Stimulated activated CD4-positive, alpha-beta T cell treated with anti-CD3 and anti-CD28 coated beads, Interleukin-2, amount 100 ng/mL, for 4 hours (primary cell): ENCODE measurements around the gene EID2.
A peak's percentile ranks its signal among the peaks of the same experiment; 100 is the strongest.

Source experiments
- DNase-seq: peaks from one replicate; pipeline ENCODE4 v3.0.0-alpha.2; 2020; ENCODE audit warnings: low read depth

EID2 gene

GRCh38 chr19:39533791-39534190, 6.2 kb downstream of the EID2 start:
- no peak for DNase-seq

DNA sequence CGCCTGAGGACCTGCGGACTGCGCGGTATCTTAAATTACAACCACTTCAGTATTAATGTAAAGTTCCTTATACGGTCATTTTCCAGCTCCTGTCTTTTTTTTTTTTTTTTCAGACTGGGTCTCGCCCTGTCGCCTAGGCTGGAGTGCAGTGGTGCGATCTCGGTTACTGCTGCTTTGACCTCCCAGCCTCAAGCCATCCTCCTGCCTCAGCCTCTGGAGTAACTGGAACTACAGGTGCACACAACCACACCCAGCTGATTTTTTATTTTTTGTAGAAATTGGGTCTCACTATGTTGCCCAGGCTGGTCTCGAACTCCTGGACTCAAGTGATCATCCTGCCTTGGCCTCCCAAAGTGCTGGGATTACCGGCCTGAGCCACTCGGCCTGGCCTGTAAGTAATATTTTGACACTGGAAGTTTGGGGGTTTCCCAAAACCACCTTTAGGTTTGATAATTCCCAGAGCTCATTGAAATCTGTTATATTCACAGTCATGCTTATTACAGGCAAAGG, 6.9 kb downstream of the EID2 start:
- no peak for DNase-seq

DNA sequence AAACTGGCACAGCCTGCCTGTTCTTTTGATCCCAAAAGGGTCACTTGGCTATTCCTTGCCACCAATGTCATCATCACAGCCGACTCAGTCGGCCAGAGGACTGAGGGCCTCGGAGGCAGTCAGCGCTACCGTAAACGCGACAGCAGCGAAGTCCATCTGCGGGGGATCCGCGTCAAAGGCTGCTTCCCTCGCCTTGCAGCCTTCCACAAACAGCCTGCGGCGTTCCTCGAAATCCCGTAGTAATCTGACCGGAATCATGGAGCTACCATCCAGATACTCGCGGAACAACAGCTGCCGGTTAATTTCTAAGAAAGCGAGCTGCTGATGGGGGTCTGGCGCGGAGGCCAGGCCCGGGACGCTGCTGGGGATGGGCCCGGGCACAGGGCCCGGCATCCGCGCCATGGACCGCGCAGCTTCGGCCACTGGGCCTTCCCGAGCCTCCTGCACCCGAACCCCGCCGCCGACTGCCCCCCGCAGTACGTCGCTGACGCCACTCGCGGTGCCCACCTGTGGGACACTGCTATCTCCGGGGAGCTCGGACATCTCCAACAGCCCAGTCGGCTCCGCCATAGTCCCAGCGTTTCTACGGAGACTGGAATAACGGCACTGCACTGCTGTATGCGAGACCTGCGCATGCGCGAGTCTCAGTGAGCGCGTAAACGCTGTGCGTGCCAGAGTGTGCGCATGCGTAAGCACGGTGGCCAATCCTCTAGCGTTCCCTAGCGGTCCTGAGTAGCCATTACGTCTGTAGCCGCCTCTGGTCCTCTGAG, 7.5 kb downstream of the EID2 start, which contains the start of gene EID2B:
EID2B (minus strand) TSS at position 620 of the 770 bp plus-strand sequence; CDS start at position 570, 50 bp downstream.
- peak; percentile 92 for DNase-seq

DNA sequence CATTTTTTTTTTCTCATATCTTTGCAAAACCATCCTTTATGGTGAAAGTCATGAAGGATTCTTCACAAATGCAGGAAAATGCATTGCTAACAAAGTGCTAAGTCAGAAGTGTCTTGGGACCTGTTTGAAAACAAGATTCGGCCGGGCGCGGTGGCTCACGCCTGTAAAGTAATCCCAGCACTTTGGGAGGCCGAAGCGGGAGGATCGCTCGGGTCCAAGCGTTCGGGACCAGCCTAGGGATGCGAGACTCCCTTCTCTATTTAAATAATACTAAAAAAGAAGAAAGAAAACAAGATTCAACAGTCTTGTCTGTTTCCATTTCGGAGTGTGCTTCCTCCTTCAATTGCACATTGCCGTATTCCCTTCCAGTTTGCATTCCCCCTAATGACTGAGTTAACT, 8.1 kb downstream of the EID2 start:
- no peak for DNase-seq

DNA sequence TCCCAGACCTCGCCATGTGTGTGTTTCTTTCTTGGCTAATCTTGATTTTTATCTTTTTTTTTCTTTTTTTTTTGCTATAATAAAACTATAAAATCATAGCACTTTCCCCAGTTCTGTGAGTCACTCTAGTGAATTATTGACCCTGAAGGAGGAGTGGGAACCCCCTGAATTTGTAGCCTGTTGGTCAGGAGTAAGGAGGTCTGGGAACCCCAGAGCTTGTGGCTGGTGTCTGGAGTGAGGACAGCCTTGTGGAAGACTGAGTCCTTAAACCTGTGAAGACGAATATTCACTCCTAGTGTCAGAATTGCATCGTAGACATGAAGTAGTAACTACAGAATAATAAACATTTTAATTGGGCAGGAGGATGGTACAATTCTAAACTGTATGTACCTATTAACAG, 14.8 kb downstream of the EID2 start:
- DNase-seq: no peak

- DNase-seq: no peak
These were observed 15.5 kb downstream of the EID2 start for GRCh38 chr19:39524495-39524894.

- no peak for DNase-seq
These were observed 19.1 kb downstream of the EID2 start for GRCh38 chr19:39520541-39521484.

DNA sequence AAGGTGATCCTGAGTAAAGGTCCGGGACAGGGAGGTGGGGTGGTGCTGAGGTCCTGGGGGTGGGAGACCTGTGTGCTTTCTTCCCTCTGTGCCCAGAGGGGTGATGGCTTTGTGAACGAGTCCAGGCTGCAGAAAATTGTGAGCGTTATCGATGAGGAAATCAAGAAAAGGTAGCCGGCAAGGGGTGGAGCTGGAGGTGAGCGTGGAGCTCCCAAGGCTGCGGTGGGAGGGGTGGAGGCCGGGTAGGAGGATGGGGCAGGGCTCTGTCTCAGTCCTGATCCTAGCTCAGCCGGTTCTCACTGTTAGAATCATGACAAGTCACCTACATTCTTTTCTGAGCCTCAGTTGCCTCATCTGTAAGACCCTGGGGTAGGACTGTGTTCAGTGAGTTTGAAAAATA, 21.0 kb downstream of the EID2 start:
- no peak for DNase-seq

GRCh38 chr19:39518458-39518857, 21.5 kb downstream of the EID2 start:
- no peak for DNase-seq

- DNase-seq: no peak
These were observed 22.5 kb downstream of the EID2 start for GRCh38 chr19:39517432-39517831.

DNA sequence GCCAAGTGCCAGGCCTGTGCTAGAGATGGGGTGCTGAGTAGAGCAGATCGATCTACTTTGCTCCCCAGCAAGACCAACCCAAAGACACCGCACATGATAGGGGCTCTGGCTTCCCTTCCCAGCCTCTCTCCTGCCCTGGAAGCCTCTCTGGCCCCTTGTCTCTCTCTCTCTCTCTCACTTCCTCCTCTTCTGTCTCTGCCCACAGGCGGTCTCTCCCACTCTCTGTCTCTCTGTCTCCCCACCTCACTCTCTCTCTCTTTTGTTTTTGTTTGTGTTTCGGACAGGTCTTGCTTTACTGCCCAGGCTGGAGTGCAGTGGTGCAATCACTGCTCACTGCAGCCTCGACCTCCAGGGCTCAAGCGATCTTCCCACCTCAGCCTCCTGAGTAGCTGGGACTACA, 23.7 kb downstream of the EID2 start:
- no peak for DNase-seq

GRCh38 chr19:39515551-39516191, 24.3 kb downstream of the EID2 start:
- DNase-seq: no peak

- DNase-seq: no peak
These were observed 25.0 kb downstream of the EID2 start, which contains the start of gene SELENOV for GRCh38 chr19:39514840-39515550. Gene SELENOV (plus strand): TSS chr19:39515139. CDS start chr19:39515213, 74 bp downstream.

GRCh38 chr19:39512988-39513387, 27.0 kb downstream of the EID2 start:
- no peak for DNase-seq

- no peak for DNase-seq
These were observed 30.7 kb downstream of the EID2 start for GRCh38 chr19:39509233-39509632.

- no peak for DNase-seq
These were observed 31.3 kb downstream of the EID2 start for GRCh38 chr19:39508629-39509028.

GRCh38 chr19:39507715-39508364, 32.1 kb downstream of the EID2 start:
- DNase-seq: no peak

DNA sequence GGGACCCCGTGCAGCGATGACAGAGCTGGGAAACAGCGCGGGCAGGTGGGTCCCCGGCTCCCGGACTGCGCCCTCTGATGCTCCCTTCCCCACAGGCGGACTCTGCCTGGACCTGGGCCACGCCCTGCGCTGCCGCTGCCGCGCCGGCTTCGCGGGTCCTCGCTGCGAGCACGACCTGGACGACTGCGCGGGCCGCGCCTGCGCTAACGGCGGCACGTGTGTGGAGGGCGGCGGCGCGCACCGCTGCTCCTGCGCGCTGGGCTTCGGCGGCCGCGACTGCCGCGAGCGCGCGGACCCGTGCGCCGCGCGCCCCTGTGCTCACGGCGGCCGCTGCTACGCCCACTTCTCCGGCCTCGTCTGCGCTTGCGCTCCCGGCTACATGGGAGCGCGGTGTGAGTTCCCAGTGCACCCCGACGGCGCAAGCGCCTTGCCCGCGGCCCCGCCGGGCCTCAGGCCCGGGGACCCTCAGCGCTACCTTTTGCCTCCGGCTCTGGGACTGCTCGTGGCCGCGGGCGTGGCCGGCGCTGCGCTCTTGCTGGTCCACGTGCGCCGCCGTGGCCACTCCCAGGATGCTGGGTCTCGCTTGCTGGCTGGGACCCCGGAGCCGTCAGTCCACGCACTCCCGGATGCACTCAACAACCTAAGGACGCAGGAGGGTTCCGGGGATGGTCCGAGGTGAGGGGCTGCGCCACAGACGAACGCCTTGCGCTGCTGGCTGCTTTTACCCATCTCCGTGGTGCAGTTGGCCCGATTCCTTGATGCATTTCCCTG, 32.8 kb downstream of the EID2 start:
- DNase-seq: peak; percentile 38

GRCh38 chr19:39506598-39506943, 33.4 kb downstream of the EID2 start:
- DNase-seq: no peak
